NCI-H146 (cell line): ENCODE measurements around the gene CDYL2.
"Not testable (repeated sequence)": the region's sequence is repeated elsewhere in the genome, so short reads cannot be mapped to it uniquely, and the experiment has no call there.

Experiments used
- DNase-seq: peaks from one replicate; lab custom pipeline; 2025; lab: John Stamatoyannopoulos, UW

Gene CDYL2

GRCh38 chr16:80670170-80670865 lies 134.1 kb downstream of the CDYL2 start:
- no peak for DNase-seq

- DNase-seq, result no peak
Observed at GRCh38 chr16:80669673-80670072, 134.7 kb downstream of the CDYL2 start.

GRCh38 chr16:80667925-80668324 lies 136.5 kb downstream of the CDYL2 start:
- DNase-seq, result no peak

GRCh38 chr16:80667251-80667560 lies 137.2 kb downstream of the CDYL2 start:
- no peak for DNase-seq

GRCh38 chr16:80666378-80667250 lies 137.8 kb downstream of the CDYL2 start:
- DNase-seq, result no peak

GRCh38 chr16:80665356-80665755 lies 139.0 kb downstream of the CDYL2 start:
- no peak for DNase-seq

- no peak for DNase-seq
Observed at GRCh38 chr16:80664786-80665185, 139.6 kb downstream of the CDYL2 start.

GRCh38 chr16:80664226-80664625 lies 140.2 kb downstream of the CDYL2 start:
- no peak for DNase-seq

GRCh38 chr16:80663078-80663477 lies 141.3 kb downstream of the CDYL2 start:
- DNase-seq, result no peak

GRCh38 chr16:80659865-80660264 lies 144.5 kb downstream of the CDYL2 start:
- no peak for DNase-seq

GRCh38 chr16:80656711-80657150 lies 147.7 kb downstream of the CDYL2 start:
- no peak for DNase-seq

- no peak for DNase-seq
Observed at GRCh38 chr16:80656161-80656560, 148.2 kb downstream of the CDYL2 start.

- no peak for DNase-seq
Observed at GRCh38 chr16:80655751-80656150, 148.6 kb downstream of the CDYL2 start.

- no peak for DNase-seq
Observed at GRCh38 chr16:80654094-80654862, 150.1 kb downstream of the CDYL2 start.

GRCh38 chr16:80652441-80652840 lies 152.0 kb downstream of the CDYL2 start:
- no peak for DNase-seq

- DNase-seq, result not testable (repeated sequence)
Observed at GRCh38 chr16:80650281-80650680, 154.1 kb downstream of the CDYL2 start.

- DNase-seq, result no peak
Observed at GRCh38 chr16:80640316-80640715, 164.1 kb downstream of the CDYL2 start.

- DNase-seq, result no peak
Observed at GRCh38 chr16:80639636-80640035, 164.8 kb downstream of the CDYL2 start.

GRCh38 chr16:80637621-80638020 lies 166.8 kb downstream of the CDYL2 start:
- DNase-seq, result no peak

- no peak for DNase-seq
Observed at GRCh38 chr16:80631581-80631980, 172.8 kb downstream of the CDYL2 start.

- no peak for DNase-seq
Observed at GRCh38 chr16:80628254-80628653, 176.1 kb downstream of the CDYL2 start.

GRCh38 chr16:80627108-80627507 lies 177.3 kb downstream of the CDYL2 start:
- no peak for DNase-seq

GRCh38 chr16:80623376-80623775 lies 181.0 kb downstream of the CDYL2 start:
- DNase-seq, result no peak
